GM12878 (cell line): ENCODE measurements around the gene UBE2Q2. TPM values are rescaled to one million over a fixed set of nuclear protein-coding genes. Genes with fewer than 3 reads are reported as not detected.

ENCODE experiments used
- ATAC-seq: fragments of 200-7000 bp; cut with Tn5 transposase; 3 replicates; pipeline ENCODE4 v1.9.1; 2020; ENCODE audit warnings: mild to moderate bottlenecking, moderate library complexity
- BruUV-seq: library from RNA; stranded (reverse); fragments of 400-500 nt; replicated peaks from 2 replicates; lab custom pipeline; 2021; lab: Mats Ljungman, UMichigan
- CTCF ChIA-PET: fragments of 300-600 bp; sonication (Branson Sonifier 250); formaldehyde crosslinking; extraction: SDS; loops from one replicate; lab custom pipeline; 2021; ENCODE audit warnings: inconsistent platforms; lab: Yijun Ruan, JAX
- POLR2A ChIA-PET: fragments of 350-600 bp; formaldehyde crosslinking; extraction: SDS; loops from one replicate; lab custom pipeline; 2021; ENCODE audit warnings: inconsistent platforms; lab: Charles Lee
- RAD21 ChIA-PET: fragments of 300-600 bp; sonication (Branson Sonifier 250); formaldehyde crosslinking; loops from one replicate; lab custom pipeline; 2023; ENCODE audit warnings: antibody characterized with exemption; ENCODE audit not compliant: unreplicated experiment; lab: Charles Lee
- SMC1A ChIA-PET: fragments of 300-600 bp; sonication (Branson Sonifier 250); formaldehyde crosslinking; loops from one replicate; lab custom pipeline; 2023; ENCODE audit not compliant: unreplicated experiment, uncharacterized antibody; lab: Charles Lee
- DNase-seq: peaks from one replicate; pipeline ENCODE4 v3.0.0-alpha.2; 2011; ENCODE audit warnings: low read depth, low spot score
- FAIRE-seq: peaks from 3 replicates; lab custom pipeline; 2011; peaks lifted over from hg19 to GRCh38; lab: Jason Lieb, UNC
- H2AFZ ChIP-seq: 2 replicates; pipeline ENCODE4 v1.6.0; 2011; ENCODE audit warnings: low read depth, low read length, control low read depth; ENCODE audit not compliant: control insufficient read depth
- H3K27ac ChIP-seq: 2 replicates; pipeline ENCODE4 v1.5.1; 2011; ENCODE audit warnings: control low read depth; ENCODE audit not compliant: control insufficient read depth, insufficient read depth
- H3K27me3 ChIP-seq, 2 experiments: replicated peaks in 1 of 2; 2 replicates each; pipeline versions ENCODE4 v1.6.0 to v1.6.1; 2011; ENCODE audit warnings: low read length in 1 of 2; ENCODE audit not compliant: control insufficient read depth in 2 of 2, insufficient read depth in 2 of 2
- H3K36me3 ChIP-seq, 2 experiments: 2 replicates each; pipeline ENCODE4 v1.5.1; 2011; ENCODE audit warnings: low read length in 1 of 2; ENCODE audit not compliant: control insufficient read depth in 2 of 2, insufficient read depth in 2 of 2
- H3K4me1 ChIP-seq: 2 replicates; pipeline ENCODE4 v1.6.1; 2011; ENCODE audit warnings: mild to moderate bottlenecking, low read length, moderate library complexity, mixed read lengths; ENCODE audit not compliant: control insufficient read depth, insufficient read depth
- H3K4me2 ChIP-seq: 2 replicates; pipeline ENCODE4 v1.6.0; 2011; ENCODE audit warnings: control low read depth; ENCODE audit not compliant: control insufficient read depth, insufficient read depth
- H3K4me3 ChIP-seq: fragments of 200-600 bp; sonication (generic); 2 replicates; pipeline ENCODE4 v1.5.1; 2016
- H3K79me2 ChIP-seq: 2 replicates; pipeline ENCODE4 v1.6.0; 2011; ENCODE audit warnings: low read length; ENCODE audit not compliant: control insufficient read depth, insufficient read depth
- H3K9ac ChIP-seq: 2 replicates; pipeline ENCODE4 v1.8.0; 2011; ENCODE audit warnings: low read length, control low read depth, mixed read lengths; ENCODE audit not compliant: control insufficient read depth, insufficient read depth
- H3K9me3 ChIP-seq: replicated peaks from 3 replicates; pipeline ENCODE4 v1.5.1; 2011; ENCODE audit warnings: mild to moderate bottlenecking, low read length; ENCODE audit not compliant: control insufficient read depth, insufficient read depth
- H4K20me1 ChIP-seq: 2 replicates; pipeline ENCODE4 v1.6.0; 2011; ENCODE audit not compliant: control insufficient read depth, insufficient read depth
- EGR1 ChIP-seq, 2 experiments: IDR thresholded peaks; 1 replicate in 1 of 2; 2 replicates in 1 of 2; pipeline ENCODE4 v1.6.1; 2011 to 2012; ENCODE audit warnings: low read depth in 2 of 2, low read length in 2 of 2, borderline replicate concordance in 1 of 2, mild to moderate bottlenecking in 1 of 2, moderate library complexity in 1 of 2
- FOS ChIP-seq: IDR thresholded peaks from 3 replicates; pipeline ENCODE4 v1.6.1; 2011; ENCODE audit warnings: borderline replicate concordance; ENCODE audit not compliant: insufficient read length; ENCODE audit errors: extremely low read depth
- MTA2 ChIP-seq: fragments of 450-650 bp; IDR thresholded peaks from 2 replicates; pipeline ENCODE4 v1.6.1; 2016; ENCODE audit warnings: low read depth, mild to moderate bottlenecking, moderate library complexity
- NFYB ChIP-seq: IDR thresholded peaks from 2 replicates; pipeline ENCODE4 v1.6.1; 2011; ENCODE audit warnings: low read depth, mild to moderate bottlenecking, low read length, improper control_type of control experiment, moderate library complexity; ENCODE audit not compliant: insufficient read depth
- RFX5 ChIP-seq: IDR thresholded peaks from 2 replicates; pipeline ENCODE4 v1.6.1; 2011; ENCODE audit warnings: low read depth, low read length, improper control_type of control experiment
- SIN3A ChIP-seq: IDR thresholded peaks from 2 replicates; pipeline ENCODE4 v1.6.1; 2012; ENCODE audit warnings: low read depth, low read length, improper control_type of control experiment
- WGBS: methylation state at CpG from one replicate; pipeline ENCODE4 v1.1.6; 2016; ENCODE audit warnings: low lambda C conversion rate; ENCODE audit not compliant: insufficient replicate concordance, insufficient coverage; ENCODE audit errors: missing lambda C conversion rate; 5-methylcytosine and 5-hydroxymethylcytosine counted together
- in situ Hi-C: fragments of 300-500 bp; cut with MboI; formaldehyde crosslinking; loops from 9 replicates; pipeline ENCODE4 v1.14.3; 2018; ENCODE audit warnings: mixed read lengths
- intact Hi-C: fragments of 100-400 bp; cut with micrococcal nuclease; formaldehyde crosslinking; loops from one replicate; pipeline ENCODE4 v1.14.2; 2022; ENCODE audit not compliant: unreplicated experiment
- polyA plus RNA-seq, 11 experiments: library from polyadenylated mRNA; depleted of rRNA in 4 of 11; unstranded in 6 of 11; stranded (reverse) in 5 of 11; fragments of >200 nt; fragmentation: Nextera tagmentation in 4 of 11; fragmentation: Illumina TruSeq in 1 of 11; extraction: Ambion mirVana in 4 of 11; extraction: Trizol in 1 of 11; gene quantifications; 1 replicate in 1 of 11; 2 replicates in 10 of 11; pipeline versions ENCODE4 v1.2.1 to v1.2.3, GENCODE V29; 2011 to 2016; ENCODE audit warnings: inconsistent platforms in 2 of 11, missing spikeins in 2 of 11, low read depth in 1 of 11
- total RNA-seq, 4 experiments: library from RNA; depleted of rRNA in 3 of 4; stranded (reverse); fragments of >200 nt in 3 of 4; fragmentation: Illumina TruSeq in 1 of 4; extraction: Trizol in 1 of 4; gene quantifications; 2 replicates each; pipeline versions ENCODE4 v1.2.1 to v1.2.3, GENCODE V29; 2013 to 2021
- TF ChIP-seq, protein P1 (sequence below): fragments of 450-650 bp; IDR thresholded peaks from 2 replicates; pipeline ENCODE4 v1.6.1; 2016; ENCODE audit warnings: mild to moderate bottlenecking, moderate library complexity, borderline replicate concordance
- TF ChIP-seq, protein P2 (sequence below): IDR thresholded peaks from 2 replicates; pipeline ENCODE4 v1.6.1; 2011; ENCODE audit warnings: mild to moderate bottlenecking, low read depth, low read length, moderate library complexity; ENCODE audit not compliant: insufficient replicate concordance
- TF ChIP-seq, protein P3 (sequence below): fragments of 450-650 bp; IDR thresholded peaks from 2 replicates; pipeline ENCODE4 v1.6.1; 2017; ENCODE audit warnings: antibody characterized with exemption, mild to moderate bottlenecking, moderate library complexity
- TF ChIP-seq, protein P4 (sequence below): IDR thresholded peaks from 2 replicates; pipeline ENCODE4 v1.6.1; 2012; ENCODE audit warnings: low read depth, low read length, improper control_type of control experiment
- TF ChIP-seq, protein P5 (sequence below): IDR thresholded peaks from 2 replicates; pipeline ENCODE4 v1.6.1; 2012; ENCODE audit warnings: low read depth, low read length, improper control_type of control experiment

The UBE2Q2 gene
- total and polyA plus RNA-seq, 10 of the 15 experiments (the other 5 are each of a cell fraction or from before 2014, with no cell fraction given) = 11.1 to 31.9 (median 21.6) TPM

DNA sequence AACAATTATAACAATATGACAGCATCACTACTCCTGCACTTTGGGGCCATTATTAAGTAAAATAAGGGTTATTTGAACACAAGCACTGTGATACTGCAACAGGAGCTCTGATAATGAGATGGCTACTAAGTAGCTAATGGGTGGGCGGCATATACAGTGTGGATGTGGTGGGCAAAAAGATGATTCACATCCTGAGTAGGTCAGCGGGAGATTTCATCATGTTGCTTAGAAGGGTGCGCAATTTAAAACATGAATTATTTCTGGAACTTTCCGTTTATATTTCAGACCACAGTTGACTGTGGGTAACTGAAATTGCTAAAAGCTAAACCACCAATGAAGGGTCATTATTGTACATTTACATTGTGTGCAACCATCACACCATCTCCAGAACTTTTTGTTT is 102.7 kb downstream of the UBE2Q2 start (continued):
- TF ChIP-seq, protein P1, sequence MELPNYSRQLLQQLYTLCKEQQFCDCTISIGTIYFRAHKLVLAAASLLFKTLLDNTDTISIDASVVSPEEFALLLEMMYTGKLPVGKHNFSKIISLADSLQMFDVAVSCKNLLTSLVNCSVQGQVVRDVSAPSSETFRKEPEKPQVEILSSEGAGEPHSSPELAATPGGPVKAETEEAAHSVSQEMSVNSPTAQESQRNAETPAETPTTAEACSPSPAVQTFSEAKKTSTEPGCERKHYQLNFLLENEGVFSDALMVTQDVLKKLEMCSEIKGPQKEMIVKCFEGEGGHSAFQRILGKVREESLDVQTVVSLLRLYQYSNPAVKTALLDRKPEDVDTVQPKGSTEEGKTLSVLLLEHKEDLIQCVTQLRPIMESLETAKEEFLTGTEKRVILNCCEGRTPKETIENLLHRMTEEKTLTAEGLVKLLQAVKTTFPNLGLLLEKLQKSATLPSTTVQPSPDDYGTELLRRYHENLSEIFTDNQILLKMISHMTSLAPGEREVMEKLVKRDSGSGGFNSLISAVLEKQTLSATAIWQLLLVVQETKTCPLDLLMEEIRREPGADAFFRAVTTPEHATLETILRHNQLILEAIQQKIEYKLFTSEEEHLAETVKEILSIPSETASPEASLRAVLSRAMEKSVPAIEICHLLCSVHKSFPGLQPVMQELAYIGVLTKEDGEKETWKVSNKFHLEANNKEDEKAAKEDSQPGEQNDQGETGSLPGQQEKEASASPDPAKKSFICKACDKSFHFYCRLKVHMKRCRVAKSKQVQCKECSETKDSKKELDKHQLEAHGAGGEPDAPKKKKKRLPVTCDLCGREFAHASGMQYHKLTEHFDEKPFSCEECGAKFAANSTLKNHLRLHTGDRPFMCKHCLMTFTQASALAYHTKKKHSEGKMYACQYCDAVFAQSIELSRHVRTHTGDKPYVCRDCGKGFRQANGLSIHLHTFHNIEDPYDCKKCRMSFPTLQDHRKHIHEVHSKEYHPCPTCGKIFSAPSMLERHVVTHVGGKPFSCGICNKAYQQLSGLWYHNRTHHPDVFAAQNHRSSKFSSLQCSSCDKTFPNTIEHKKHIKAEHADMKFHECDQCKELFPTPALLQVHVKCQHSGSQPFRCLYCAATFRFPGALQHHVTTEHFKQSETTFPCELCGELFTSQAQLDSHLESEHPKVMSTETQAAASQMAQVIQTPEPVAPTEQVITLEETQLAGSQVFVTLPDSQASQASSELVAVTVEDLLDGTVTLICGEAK = no peak
- TF ChIP-seq SIN3A (no peak), MTA2 (0 out of 2 replicates have a peak, but pooled peaks have one; percentile 17), NFYB (no peak)
- TF ChIP-seq, protein P2, sequence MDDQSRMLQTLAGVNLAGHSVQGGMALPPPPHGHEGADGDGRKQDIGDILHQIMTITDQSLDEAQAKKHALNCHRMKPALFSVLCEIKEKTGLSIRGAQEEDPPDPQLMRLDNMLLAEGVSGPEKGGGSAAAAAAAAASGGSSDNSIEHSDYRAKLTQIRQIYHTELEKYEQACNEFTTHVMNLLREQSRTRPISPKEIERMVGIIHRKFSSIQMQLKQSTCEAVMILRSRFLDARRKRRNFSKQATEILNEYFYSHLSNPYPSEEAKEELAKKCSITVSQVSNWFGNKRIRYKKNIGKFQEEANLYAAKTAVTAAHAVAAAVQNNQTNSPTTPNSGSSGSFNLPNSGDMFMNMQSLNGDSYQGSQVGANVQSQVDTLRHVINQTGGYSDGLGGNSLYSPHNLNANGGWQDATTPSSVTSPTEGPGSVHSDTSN = no peak

DNA sequence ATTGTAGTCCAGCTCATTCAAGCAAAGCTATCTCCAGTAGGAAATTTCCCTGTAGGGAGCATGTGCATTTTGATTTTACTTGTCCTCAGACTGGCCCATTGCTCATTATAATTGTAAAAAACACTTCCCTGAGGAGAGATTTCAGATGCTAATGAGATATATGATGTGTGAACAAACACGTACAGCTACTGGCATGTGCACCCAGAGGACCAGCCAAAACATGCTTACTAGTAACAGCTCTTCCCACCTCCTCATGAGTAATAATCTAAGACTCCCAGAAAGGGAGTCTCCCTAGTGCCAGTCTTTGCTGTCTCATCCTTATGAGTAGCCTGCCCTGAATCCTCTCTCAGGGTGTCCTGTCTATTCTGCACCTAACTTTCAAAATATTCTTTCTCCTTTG is 103.8 kb downstream of the UBE2Q2 start:
- Histone ChIP-seq H3K27ac (no peak overlapping the region), H2AFZ (no peak overlapping the region)

More for the DNA sequence above, 103.8 kb downstream of the UBE2Q2 start:
- RAD21 ChIA-PET = no interaction called here
- TF ChIP-seq, protein P3, sequence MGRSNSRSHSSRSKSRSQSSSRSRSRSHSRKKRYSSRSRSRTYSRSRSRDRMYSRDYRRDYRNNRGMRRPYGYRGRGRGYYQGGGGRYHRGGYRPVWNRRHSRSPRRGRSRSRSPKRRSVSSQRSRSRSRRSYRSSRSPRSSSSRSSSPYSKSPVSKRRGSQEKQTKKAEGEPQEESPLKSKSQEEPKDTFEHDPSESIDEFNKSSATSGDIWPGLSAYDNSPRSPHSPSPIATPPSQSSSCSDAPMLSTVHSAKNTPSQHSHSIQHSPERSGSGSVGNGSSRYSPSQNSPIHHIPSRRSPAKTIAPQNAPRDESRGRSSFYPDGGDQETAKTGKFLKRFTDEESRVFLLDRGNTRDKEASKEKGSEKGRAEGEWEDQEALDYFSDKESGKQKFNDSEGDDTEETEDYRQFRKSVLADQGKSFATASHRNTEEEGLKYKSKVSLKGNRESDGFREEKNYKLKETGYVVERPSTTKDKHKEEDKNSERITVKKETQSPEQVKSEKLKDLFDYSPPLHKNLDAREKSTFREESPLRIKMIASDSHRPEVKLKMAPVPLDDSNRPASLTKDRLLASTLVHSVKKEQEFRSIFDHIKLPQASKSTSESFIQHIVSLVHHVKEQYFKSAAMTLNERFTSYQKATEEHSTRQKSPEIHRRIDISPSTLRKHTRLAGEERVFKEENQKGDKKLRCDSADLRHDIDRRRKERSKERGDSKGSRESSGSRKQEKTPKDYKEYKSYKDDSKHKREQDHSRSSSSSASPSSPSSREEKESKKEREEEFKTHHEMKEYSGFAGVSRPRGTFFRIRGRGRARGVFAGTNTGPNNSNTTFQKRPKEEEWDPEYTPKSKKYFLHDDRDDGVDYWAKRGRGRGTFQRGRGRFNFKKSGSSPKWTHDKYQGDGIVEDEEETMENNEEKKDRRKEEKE = no peak
- TF ChIP-seq, protein P4, sequence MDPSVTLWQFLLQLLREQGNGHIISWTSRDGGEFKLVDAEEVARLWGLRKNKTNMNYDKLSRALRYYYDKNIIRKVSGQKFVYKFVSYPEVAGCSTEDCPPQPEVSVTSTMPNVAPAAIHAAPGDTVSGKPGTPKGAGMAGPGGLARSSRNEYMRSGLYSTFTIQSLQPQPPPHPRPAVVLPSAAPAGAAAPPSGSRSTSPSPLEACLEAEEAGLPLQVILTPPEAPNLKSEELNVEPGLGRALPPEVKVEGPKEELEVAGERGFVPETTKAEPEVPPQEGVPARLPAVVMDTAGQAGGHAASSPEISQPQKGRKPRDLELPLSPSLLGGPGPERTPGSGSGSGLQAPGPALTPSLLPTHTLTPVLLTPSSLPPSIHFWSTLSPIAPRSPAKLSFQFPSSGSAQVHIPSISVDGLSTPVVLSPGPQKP = no peak
- TF ChIP-seq RFX5 (no peak), EGR1 (IDR thresholded peaks at IDR 0.05; ENCODE audit: borderline replicate concordance in 1 of 2, low read depth in 2 of 2, low read length in 2 of 2) (no peak), FOS (no peak)
- TF ChIP-seq, protein P5, sequence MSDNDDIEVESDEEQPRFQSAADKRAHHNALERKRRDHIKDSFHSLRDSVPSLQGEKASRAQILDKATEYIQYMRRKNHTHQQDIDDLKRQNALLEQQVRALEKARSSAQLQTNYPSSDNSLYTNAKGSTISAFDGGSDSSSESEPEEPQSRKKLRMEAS = no peak
- Histone ChIP-seq H4K20me1 (no peaks in the 10 kb centered on the region), H3K4me3 (no peak overlapping the region), H3K4me1 (no peaks in the 10 kb centered on the region), H3K9me3 (no peaks in the 10 kb centered on the region), H3K36me3 (no peaks in the 10 kb centered on the region), H3K4me2 (no peak overlapping the region), H3K9ac (no peak overlapping the region), H3K27me3 (no peaks in the 10 kb centered on the region), H3K79me2 (no peaks in the 10 kb centered on the region)
- POLR2A ChIA-PET = no interaction called here
- CTCF ChIA-PET = interaction anchor here (0.7 to 1.0 kb wide), 3 partner anchors 19 to 193 kb away, joined by 3 read pairs; no protein-coding TSS in a partner anchor
- FAIRE-seq (no peak), DNase-seq (no peak), ATAC-seq (no peak)
- intact Hi-C loops = no loop called here
- BruUV-seq = no TSS peak
- in situ Hi-C loops = no loop called here
- whole genome bisulfite sequencing = 15% methylated on average over 1 of the region's 1 CpG
- SMC1A ChIA-PET = no interaction called here
